Smooth muscle cell (in vitro differentiated cells): ENCODE results near the gene HSPG2. TPM values are rescaled to one million over a fixed set of nuclear protein-coding genes. Genes with fewer than 3 reads are reported as not detected.

ENCODE experiments used
- DNase-seq: peaks from one replicate; lab custom pipeline; 2025; ENCODE audit not compliant: unreplicated experiment; lab: John Stamatoyannopoulos, UW
- H2AFZ ChIP-seq: fragments of 200-600 bp; sonication (generic); 2 replicates; pipeline ENCODE4 v1.6.0; 2016; ENCODE audit warnings: antibody characterized with exemption, low read depth, mild to moderate bottlenecking
- H3F3A ChIP-seq: fragments of 200-600 bp; sonication (generic); 2 replicates; pipeline ENCODE4 v1.6.0; 2017; ENCODE audit warnings: antibody characterized with exemption, low read depth
- H3K27ac ChIP-seq: fragments of 200-600 bp; sonication (generic); 2 replicates; pipeline ENCODE4 v1.5.1; 2016; ENCODE audit warnings: low read depth, mild to moderate bottlenecking
- H3K27me3 ChIP-seq: fragments of 200-600 bp; sonication (generic); 2 replicates; pipeline ENCODE4 v1.6.1; 2016; ENCODE audit warnings: low read depth, mild to moderate bottlenecking
- H3K36me3 ChIP-seq: fragments of 200-600 bp; sonication (generic); 2 replicates; pipeline ENCODE4 v1.5.1; 2016; ENCODE audit warnings: low read depth
- H3K4me1 ChIP-seq: fragments of 200-600 bp; sonication (generic); 2 replicates; pipeline ENCODE4 v1.5.1; 2016; ENCODE audit warnings: low read depth
- H3K4me2 ChIP-seq: fragments of 200-600 bp; sonication (generic); 2 replicates; pipeline ENCODE4 v1.6.0; 2016; ENCODE audit warnings: mild to moderate bottlenecking
- H3K4me3 ChIP-seq: fragments of 200-600 bp; sonication (generic); 2 replicates; pipeline ENCODE4 v1.5.1; 2016; ENCODE audit warnings: mild to moderate bottlenecking
- H3K79me2 ChIP-seq: fragments of 200-600 bp; sonication (generic); 2 replicates; pipeline ENCODE4 v1.6.0; 2016; ENCODE audit warnings: low read depth, mild to moderate bottlenecking
- H3K9ac ChIP-seq: fragments of 200-600 bp; sonication (generic); 2 replicates; pipeline ENCODE4 v1.6.0; 2016; ENCODE audit warnings: low read depth
- H3K9me3 ChIP-seq: fragments of 200-600 bp; sonication (generic); replicated peaks from 2 replicates; pipeline ENCODE4 v1.5.1; 2016; ENCODE audit warnings: low read depth
- H4K20me1 ChIP-seq: fragments of 200-600 bp; sonication (generic); 2 replicates; pipeline ENCODE4 v1.6.0; 2016; ENCODE audit warnings: low read depth
- CTCF ChIP-seq: fragments of 200-600 bp; sonication (generic); IDR thresholded peaks from 2 replicates; pipeline ENCODE4 v1.5.1; 2017; ENCODE audit warnings: borderline replicate concordance, mild to moderate bottlenecking, antibody characterized with exemption; ENCODE audit not compliant: insufficient read depth, poor library complexity, severe bottlenecking
- WGBS: methylation state at CpG from one replicate; pipeline ENCODE4 v1.1.7; 2016; ENCODE audit warnings: low lambda C conversion rate; 5-methylcytosine and 5-hydroxymethylcytosine counted together
- polyA plus RNA-seq: library from polyadenylated mRNA; unstranded; fragments of >200 nt; fragmentation: Nextera tagmentation; extraction: Ambion mirVana; gene quantifications from 2 replicates; pipeline ENCODE4 v1.2.1, GENCODE V29; 2016
- total RNA-seq: library from RNA; depleted of rRNA; stranded (reverse); fragments of >200 nt; gene quantifications from 2 replicates; pipeline ENCODE4 v1.2.3, GENCODE V29; 2014

The HSPG2 gene
- total and polyA plus RNA-seq, 2 experiments from 2014 or later = 40.7 to 46.7 TPM

- no peaks in the 10 kb centered on the region for H3K79me2 ChIP-seq
- no peak for DNase-seq
- no peaks in the 10 kb centered on the region for H3K9me3 ChIP-seq
- no peak overlapping the region for H3K9ac ChIP-seq
- no peaks in the 10 kb centered on the region for H4K20me1 ChIP-seq
- H2AFZ ChIP-seq = no peak overlapping the region
- H3F3A ChIP-seq = no peaks in the 10 kb centered on the region
- no peaks in the 10 kb centered on the region for H3K27me3 ChIP-seq
- 95% methylated on average over 7 of the region's 7 CpGs for WGBS
- no peak overlapping the region for H3K4me2 ChIP-seq
- TF ChIP-seq CTCF = no peak
- no peaks in the 10 kb centered on the region for H3K4me1 ChIP-seq
- no peak overlapping the region for H3K27ac ChIP-seq
- no peaks in the 10 kb centered on the region for H3K36me3 ChIP-seq
- no peak overlapping the region for H3K4me3 ChIP-seq
These were observed 111.7 kb downstream of the HSPG2 start for GRCh38 chr1:21825393-21825792.

- Histone ChIP-seq H3K27ac (no peak overlapping the region), H4K20me1 (no peaks in the 10 kb centered on the region), H3K4me3 (no peak overlapping the region), H3K4me1 (no peaks in the 10 kb centered on the region), H3K9me3 (no peaks in the 10 kb centered on the region), H2AFZ (no peak overlapping the region), H3K4me2 (no peak overlapping the region), H3K79me2 (no peaks in the 10 kb centered on the region), H3K27me3 (no peaks in the 10 kb centered on the region), H3F3A (no peaks in the 10 kb centered on the region), H3K9ac (no peak overlapping the region), H3K36me3 (no peaks in the 10 kb centered on the region)
- DNase-seq = no peak
- 97% methylated on average over 2 of the region's 2 CpGs for WGBS
- no peak for TF ChIP-seq CTCF
These were observed 112.2 kb downstream of the HSPG2 start for GRCh38 chr1:21824926-21825325.

GRCh38 chr1:21823980-21824702 lies 113.0 kb downstream of the HSPG2 start:
- Histone ChIP-seq H3K9me3 (no peaks in the 10 kb centered on the region), H3K27me3 (no peaks in the 10 kb centered on the region), H3K4me1 (no peaks in the 10 kb centered on the region), H3K9ac (no peak overlapping the region), H3K4me3 (no peak overlapping the region), H4K20me1 (no peaks in the 10 kb centered on the region), H3K79me2 (no peaks in the 10 kb centered on the region), H3K36me3 (no peaks in the 10 kb centered on the region), H2AFZ (no peak overlapping the region), H3F3A (no peaks in the 10 kb centered on the region), H3K27ac (no peak overlapping the region), H3K4me2 (no peak overlapping the region)
- DNase-seq = no peak
- WGBS = 95% methylated on average over 22 of the region's 22 CpGs
- no peak for TF ChIP-seq CTCF
